GM23248 (cell line): ENCODE data around the gene SLC51B. TPM values are rescaled to one million over a fixed set of nuclear protein-coding genes. Genes with fewer than 3 reads are reported as not detected.

Experiments
- DNase-seq: peaks from one replicate; pipeline ENCODE4 v3.0.0-alpha.2; 2015
- H2AFZ ChIP-seq: fragments of 200-600 bp; sonication (generic); 2 replicates; pipeline ENCODE4 v1.6.1; 2016; ENCODE audit warnings: antibody characterized with exemption
- H3F3A ChIP-seq: fragments of 200-600 bp; sonication (generic); 2 replicates; pipeline ENCODE4 v1.6.1; 2016; ENCODE audit warnings: mild to moderate bottlenecking, antibody characterized with exemption, mixed run types; ENCODE audit not compliant: insufficient read depth
- H3K27ac ChIP-seq: fragments of 200-600 bp; sonication (generic); 2 replicates; pipeline ENCODE4 v1.5.1; 2016; ENCODE audit warnings: mild to moderate bottlenecking
- H3K27me3 ChIP-seq: fragments of 200-600 bp; sonication (generic); replicated peaks from 2 replicates; pipeline ENCODE4 v1.6.1; 2016; ENCODE audit warnings: mild to moderate bottlenecking; ENCODE audit not compliant: insufficient read depth
- H3K36me3 ChIP-seq: fragments of 200-600 bp; sonication (generic); 2 replicates; pipeline ENCODE4 v1.6.1; 2016; ENCODE audit warnings: low read depth, mild to moderate bottlenecking
- H3K4me1 ChIP-seq: fragments of 200-600 bp; sonication (generic); 2 replicates; pipeline ENCODE4 v1.6.1; 2016; ENCODE audit warnings: mild to moderate bottlenecking; ENCODE audit not compliant: insufficient read depth
- H3K4me2 ChIP-seq: fragments of 200-600 bp; sonication (generic); one replicate; pipeline ENCODE4 v1.6.1; 2016; ENCODE audit warnings: mild to moderate bottlenecking; ENCODE audit not compliant: unreplicated experiment
- H3K4me3 ChIP-seq: fragments of 200-600 bp; sonication (generic); 2 replicates; pipeline ENCODE4 v1.5.1; 2016; ENCODE audit warnings: mild to moderate bottlenecking
- H3K79me2 ChIP-seq: fragments of 200-600 bp; sonication (generic); 2 replicates; pipeline ENCODE4 v1.6.1; 2016; ENCODE audit warnings: mild to moderate bottlenecking; ENCODE audit not compliant: insufficient read depth
- H3K9ac ChIP-seq: fragments of 200-600 bp; sonication (generic); 2 replicates; pipeline ENCODE4 v1.6.1; 2016; ENCODE audit warnings: mild to moderate bottlenecking
- H3K9me2 ChIP-seq: fragments of 200-600 bp; sonication (generic); 2 replicates; pipeline ENCODE4 v1.6.1; 2016; ENCODE audit warnings: mixed run types, mild to moderate bottlenecking, moderate library complexity; ENCODE audit not compliant: insufficient read depth
- H3K9me3 ChIP-seq: fragments of 200-600 bp; sonication (generic); one replicate; pipeline ENCODE4 v1.6.1; 2017; ENCODE audit warnings: low read depth
- H4K20me1 ChIP-seq: fragments of 200-600 bp; sonication (generic); 2 replicates; pipeline ENCODE4 v1.6.0; 2016; ENCODE audit not compliant: insufficient read depth
- EZH2 ChIP-seq: fragments of 200-600 bp; sonication (generic); IDR thresholded peaks from 2 replicates; pipeline ENCODE4 v1.6.1; 2018; ENCODE audit warnings: antibody characterized with exemption, mild to moderate bottlenecking; ENCODE audit not compliant: insufficient read depth, poor library complexity, severe bottlenecking
- EZH2phosphoT487 ChIP-seq: fragments of 200-600 bp; sonication (generic); IDR thresholded peaks from 2 replicates; pipeline ENCODE4 v1.6.1; 2018; ENCODE audit warnings: antibody characterized with exemption, moderate library complexity, mild to moderate bottlenecking, low read depth; ENCODE audit not compliant: insufficient read depth
- WGBS, 2 experiments: methylation state at CpG; one replicate each; pipeline ENCODE4 v1.1.6; 2015 to 2017; ENCODE audit warnings: low lambda C conversion rate in 2 of 2, low coverage in 1 of 2; ENCODE audit errors: missing lambda C conversion rate in 2 of 2; 5-methylcytosine and 5-hydroxymethylcytosine counted together
- in situ Hi-C: fragments of 300-500 bp; cut with MboI; formaldehyde crosslinking; loops from 2 replicates; pipeline ENCODE4 v1.15.0; 2020
- polyA plus RNA-seq: library from polyadenylated mRNA; unstranded; fragments of >200 nt; fragmentation: Nextera tagmentation; extraction: Ambion mirVana; gene quantifications from 2 replicates; pipeline ENCODE4 v1.2.1, GENCODE V29; 2016
- total RNA-seq: library from RNA; depleted of rRNA; stranded (reverse); fragments of >200 nt; shearing (Covaris generic); gene quantifications from 2 replicates; pipeline ENCODE4 v1.2.3, GENCODE V29; 2014

SLC51B gene
- total and polyA plus RNA-seq, 2 experiments from 2014 or later: not detected

DNA sequence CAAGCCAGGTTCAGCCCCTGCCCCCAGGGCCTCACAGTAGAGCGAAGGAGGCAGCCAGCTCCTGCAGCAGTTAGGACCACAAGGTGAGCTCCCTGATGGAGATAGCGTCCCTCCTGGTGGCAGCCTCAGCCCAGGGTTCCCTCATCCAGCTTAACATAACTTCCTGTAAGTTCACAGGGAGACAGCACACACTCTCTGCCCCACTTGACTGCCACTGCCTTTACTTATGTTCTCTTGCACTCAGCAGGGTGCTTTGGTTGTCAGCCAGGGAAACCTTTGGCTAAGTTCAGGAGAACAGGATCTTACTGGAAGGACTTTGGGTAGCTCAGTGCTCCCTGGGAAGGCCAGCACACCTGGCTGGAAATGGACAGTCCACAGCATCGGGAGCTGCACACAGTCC, 42.2 kb downstream of the SLC51B start:
- Histone ChIP-seq H3K27ac (no peak overlapping the region), H3K79me2 (no peaks in the 10 kb centered on the region), H3K9ac (no peak overlapping the region), H3K27me3 (0 out of 2 replicates have a peak, but pooled peaks cover 3% of the 10 kb centered on the region), H3K9me3 (no peaks in the 10 kb centered on the region), H3K9me2 (no peaks in the 10 kb centered on the region), H3K4me3 (no peak overlapping the region), H4K20me1 (no peaks in the 10 kb centered on the region), H3F3A (no peaks in the 10 kb centered on the region), H3K36me3 (no peaks in the 10 kb centered on the region), H3K4me2 (no peak overlapping the region), H2AFZ (no peak overlapping the region), H3K4me1 (no peaks in the 10 kb centered on the region)
- 94 to 98% methylated on average over 3 of the region's 3 CpGs for WGBS, 2 experiments
- in situ Hi-C loops: no loop called here
- TF ChIP-seq EZH2 (no peak), EZH2phosphoT487 (no peak)
- no peak for DNase-seq

GRCh38 chr15:65087873-65088642, 42.9 kb downstream of the SLC51B start:
- 39 to 45% methylated on average over 12 of the region's 13 CpGs for WGBS, 2 experiments
- no peaks in the 10 kb centered on the region for H3K9me2 ChIP-seq
- no peaks in the 10 kb centered on the region for H3K4me1 ChIP-seq
- no peaks in the 10 kb centered on the region for H3F3A ChIP-seq
- H3K4me2 ChIP-seq: no peak overlapping the region
- no peaks in the 10 kb centered on the region for H4K20me1 ChIP-seq
- H3K4me3 ChIP-seq: no peak overlapping the region
- TF ChIP-seq EZH2phosphoT487 (no peak), EZH2 (no peak)
- no peak overlapping the region for H2AFZ ChIP-seq
- H3K9me3 ChIP-seq: no peaks in the 10 kb centered on the region
- DNase-seq: peak; percentile 18
- no peak overlapping the region for H3K27ac ChIP-seq
- in situ Hi-C loops: no loop called here
- H3K27me3 ChIP-seq: 0 out of 2 replicates have a peak, but pooled peaks cover 3% of the 10 kb centered on the region
- no peak overlapping the region for H3K9ac ChIP-seq
- H3K36me3 ChIP-seq: no peaks in the 10 kb centered on the region
- H3K79me2 ChIP-seq: no peaks in the 10 kb centered on the region

DNA sequence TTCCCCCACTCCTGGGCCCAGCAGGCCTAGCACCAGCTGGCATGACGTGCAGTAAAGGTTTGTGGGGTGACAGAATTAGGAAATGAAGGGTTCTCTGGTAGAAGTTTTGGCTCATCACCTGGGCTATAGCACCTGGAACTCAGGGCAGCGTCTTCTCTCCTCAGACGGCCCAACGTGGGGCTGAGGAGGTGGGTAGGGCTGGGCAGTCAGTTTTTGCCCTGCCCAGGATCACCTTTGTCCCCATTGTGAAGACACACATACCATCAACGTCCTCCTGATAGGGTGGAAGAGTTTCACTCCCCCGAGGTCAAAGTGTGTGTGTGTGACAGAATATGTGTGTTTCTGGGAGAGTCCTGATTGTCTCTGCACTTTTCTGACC, 43.4 kb downstream of the SLC51B start:
- H3K4me1 ChIP-seq: no peaks in the 10 kb centered on the region
- H3K27me3 ChIP-seq: 0 out of 2 replicates have a peak, but pooled peaks cover 3% of the 10 kb centered on the region
- no peak overlapping the region for H3K4me2 ChIP-seq
- H2AFZ ChIP-seq: no peak overlapping the region
- in situ Hi-C loops: no loop called here
- no peaks in the 10 kb centered on the region for H3K36me3 ChIP-seq
- TF ChIP-seq EZH2phosphoT487: no peak
- TF ChIP-seq EZH2: no peak
- no peaks in the 10 kb centered on the region for H4K20me1 ChIP-seq
- no peaks in the 10 kb centered on the region for H3F3A ChIP-seq
- DNase-seq: no peak
- H3K9me2 ChIP-seq: no peaks in the 10 kb centered on the region
- no peak overlapping the region for H3K4me3 ChIP-seq
- H3K27ac ChIP-seq: no peak overlapping the region
- H3K79me2 ChIP-seq: no peaks in the 10 kb centered on the region
- no peak overlapping the region for H3K9ac ChIP-seq
- no peaks in the 10 kb centered on the region for H3K9me3 ChIP-seq
- 71 to 72% methylated on average over 6 of the region's 6 CpGs for WGBS, 2 experiments

GRCh38 chr15:65089206-65089824, 44.1 kb downstream of the SLC51B start:
- Histone ChIP-seq H3K9me3 (no peaks in the 10 kb centered on the region), H3K36me3 (no peaks in the 10 kb centered on the region), H3K79me2 (no peaks in the 10 kb centered on the region), H3K4me2 (no peak overlapping the region), H3K4me1 (no peaks in the 10 kb centered on the region), H3F3A (no peaks in the 10 kb centered on the region), H3K27ac (no peak overlapping the region), H3K27me3 (no peaks in the 10 kb centered on the region), H2AFZ (no peak overlapping the region), H3K9me2 (no peaks in the 10 kb centered on the region), H3K9ac (no peak overlapping the region), H3K4me3 (no peak overlapping the region), H4K20me1 (no peaks in the 10 kb centered on the region)
- no peak for DNase-seq
- in situ Hi-C loops: no loop called here
- TF ChIP-seq EZH2phosphoT487 (no peak), EZH2 (no peak)
- 89% methylated on average over 5 of the region's 5 CpGs for WGBS, 2 experiments
